NB4 (cell line): Measurements from ENCODE around the gene KIF16B.

ENCODE experiments used
- MYC ChIP-seq: IDR thresholded peaks from 2 replicates; pipeline ENCODE4 v1.6.1; 2011; ENCODE audit warnings: low read depth, low read length
- POLR2A ChIP-seq: IDR thresholded peaks from 2 replicates; pipeline ENCODE4 v1.6.1; 2011; ENCODE audit warnings: mild to moderate bottlenecking; ENCODE audit not compliant: insufficient read length; ENCODE audit errors: extremely low read depth
- TF ChIP-seq, protein P1 (sequence below): IDR thresholded peaks from one replicate; pipeline ENCODE4 v1.5.1; 2012; ENCODE audit warnings: low read depth, low read length

DNA sequence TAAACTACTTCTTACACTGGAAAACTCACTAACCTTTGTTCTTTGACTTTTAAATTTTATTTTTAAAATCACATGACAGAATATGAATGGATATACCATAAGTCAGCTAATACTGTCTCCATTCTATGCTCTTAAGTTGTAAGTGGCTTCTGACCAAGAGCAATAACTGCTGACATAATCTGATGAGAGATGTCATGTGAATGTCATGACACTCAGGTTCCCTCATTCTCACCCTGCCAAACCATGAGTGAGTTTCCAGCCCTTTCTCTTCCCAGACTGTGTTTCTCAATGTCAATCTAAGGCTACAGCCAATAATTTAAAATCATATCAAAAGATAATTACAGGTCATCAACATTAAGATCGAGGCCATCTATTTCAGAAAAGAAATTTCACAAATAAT is 39.7 kb downstream of the KIF16B start:
- TF ChIP-seq, protein P1, sequence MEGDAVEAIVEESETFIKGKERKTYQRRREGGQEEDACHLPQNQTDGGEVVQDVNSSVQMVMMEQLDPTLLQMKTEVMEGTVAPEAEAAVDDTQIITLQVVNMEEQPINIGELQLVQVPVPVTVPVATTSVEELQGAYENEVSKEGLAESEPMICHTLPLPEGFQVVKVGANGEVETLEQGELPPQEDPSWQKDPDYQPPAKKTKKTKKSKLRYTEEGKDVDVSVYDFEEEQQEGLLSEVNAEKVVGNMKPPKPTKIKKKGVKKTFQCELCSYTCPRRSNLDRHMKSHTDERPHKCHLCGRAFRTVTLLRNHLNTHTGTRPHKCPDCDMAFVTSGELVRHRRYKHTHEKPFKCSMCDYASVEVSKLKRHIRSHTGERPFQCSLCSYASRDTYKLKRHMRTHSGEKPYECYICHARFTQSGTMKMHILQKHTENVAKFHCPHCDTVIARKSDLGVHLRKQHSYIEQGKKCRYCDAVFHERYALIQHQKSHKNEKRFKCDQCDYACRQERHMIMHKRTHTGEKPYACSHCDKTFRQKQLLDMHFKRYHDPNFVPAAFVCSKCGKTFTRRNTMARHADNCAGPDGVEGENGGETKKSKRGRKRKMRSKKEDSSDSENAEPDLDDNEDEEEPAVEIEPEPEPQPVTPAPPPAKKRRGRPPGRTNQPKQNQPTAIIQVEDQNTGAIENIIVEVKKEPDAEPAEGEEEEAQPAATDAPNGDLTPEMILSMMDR, result no peak
- TF ChIP-seq MYC (no peak), POLR2A (no peak)
